IPS-NIHi7 (cell line): Measurements from ENCODE around the gene STK32C.

Source experiments
- DNase-seq: peaks from one replicate; pipeline ENCODE4 v3.0.0; 2012; ENCODE audit warnings: mixed read lengths; ENCODE audit errors: extremely low spot score

The STK32C gene

GRCh38 chr10:132185601-132186487 is 121.9 kb downstream of the STK32C start:
- DNase-seq: peak; percentile 76

GRCh38 chr10:132184816-132185593 is 122.7 kb downstream of the STK32C start:
- no peak for DNase-seq

- DNase-seq: no peak
These were observed 124.7 kb downstream of the STK32C start for GRCh38 chr10:132183046-132183445.

GRCh38 chr10:132182591-132182990 is 125.2 kb downstream of the STK32C start:
- DNase-seq: no peak

GRCh38 chr10:132181691-132182425 is 125.9 kb downstream of the STK32C start:
- no peak for DNase-seq

- DNase-seq: no peak
These were observed 127.0 kb downstream of the STK32C start for GRCh38 chr10:132180736-132181135.

- no peak for DNase-seq
These were observed 128.0 kb downstream of the STK32C start for GRCh38 chr10:132179551-132180392.

GRCh38 chr10:132178672-132179545 is 128.8 kb downstream of the STK32C start:
- no peak for DNase-seq

GRCh38 chr10:132178046-132178445 is 129.7 kb downstream of the STK32C start:
- DNase-seq: no peak

GRCh38 chr10:132176623-132177500 is 130.9 kb downstream of the STK32C start:
- no peak for DNase-seq

GRCh38 chr10:132175907-132176581 is 131.7 kb downstream of the STK32C start:
- DNase-seq: peak; percentile 35

GRCh38 chr10:132175408-132175807 is 132.3 kb downstream of the STK32C start:
- DNase-seq: no peak

GRCh38 chr10:132174237-132174636 is 133.5 kb downstream of the STK32C start:
- DNase-seq: no peak

- DNase-seq: no peak
These were observed 134.6 kb downstream of the STK32C start for GRCh38 chr10:132173185-132173584.

- DNase-seq: no peak
These were observed 135.4 kb downstream of the STK32C start for GRCh38 chr10:132172091-132173066.

- DNase-seq: no peak
These were observed 137.0 kb downstream of the STK32C start for GRCh38 chr10:132170561-132171361.
